WTC11 (cell line): ENCODE results near the gene FGF13. TPM values are rescaled to one million over a fixed set of nuclear protein-coding genes. Genes with fewer than 3 reads are reported as not detected.

ENCODE experiments used
- ATAC-seq: fragments of 200-7000 bp; cut with Tn5 transposase; 2 replicates; pipeline ENCODE4 v1.10.0; 2021; ENCODE audit warnings: mild to moderate bottlenecking, moderate library complexity
- CTCF ChIA-PET: fragments of 300-600 bp; sonication (Branson Sonifier 250); formaldehyde crosslinking; loops from one replicate; lab custom pipeline; 2021; ENCODE audit warnings: antibody characterized with exemption; lab: Charles Lee
- POLR2A ChIA-PET: fragments of 350-600 bp; sonication (Branson Sonifier 250); formaldehyde crosslinking; loops from one replicate; lab custom pipeline; 2021; ENCODE audit warnings: antibody characterized with exemption; lab: Charles Lee
- DNase-seq: peaks from one replicate; pipeline ENCODE4 v3.0.0; 2021; ENCODE audit warnings: low spot score
- H3K27ac Mint-ChIP-seq: 2 replicates; pipeline ENCODE4 v1.8.0; 2021; ENCODE audit warnings: mixed read lengths
- H3K27me3 Mint-ChIP-seq: 2 replicates; pipeline ENCODE4 v1.8.0; 2021; ENCODE audit warnings: low read depth, mild to moderate bottlenecking, moderate library complexity, mixed read lengths
- H3K36me3 Mint-ChIP-seq: 2 replicates; pipeline ENCODE4 v1.8.0; 2021; ENCODE audit warnings: mixed read lengths
- H3K4me1 Mint-ChIP-seq: 2 replicates; pipeline ENCODE4 v1.8.0; 2022; ENCODE audit warnings: mixed read lengths
- H3K4me3 Mint-ChIP-seq: 2 replicates; pipeline ENCODE4 v1.8.0; 2021; ENCODE audit warnings: mild to moderate bottlenecking, moderate library complexity, mixed read lengths
- H3K9me3 Mint-ChIP-seq: 2 replicates; pipeline ENCODE4 v1.8.0; 2021; ENCODE audit warnings: mixed read lengths
- ARID4B ChIP-seq: sonication (generic); formaldehyde crosslinking; IDR thresholded peaks from 2 replicates; pipeline ENCODE4 v1.8.0; 2023; ENCODE audit warnings: missing genetic modification reagents, mild to moderate bottlenecking, borderline replicate concordance
- ATF1 ChIP-seq: sonication (generic); formaldehyde crosslinking; IDR thresholded peaks from 2 replicates; pipeline ENCODE4 v1.8.1; 2023; ENCODE audit warnings: mild to moderate bottlenecking, moderate library complexity, missing genetic modification reagents
- ATF2 ChIP-seq: sonication (generic); formaldehyde crosslinking; IDR thresholded peaks from 2 replicates; pipeline ENCODE4 v1.8.1; 2022; ENCODE audit warnings: low read depth, missing genetic modification reagents, borderline replicate concordance
- ESRRA ChIP-seq: sonication (generic); formaldehyde crosslinking; IDR thresholded peaks from 2 replicates; pipeline ENCODE4 v1.8.1; 2022; ENCODE audit warnings: mild to moderate bottlenecking, missing genetic modification reagents, borderline replicate concordance
- FOXK1 ChIP-seq: sonication (generic); formaldehyde crosslinking; IDR thresholded peaks from 2 replicates; pipeline ENCODE4 v1.8.0; 2022; ENCODE audit warnings: mild to moderate bottlenecking, moderate library complexity, missing genetic modification reagents
- GABPB1 ChIP-seq: sonication (generic); formaldehyde crosslinking; IDR thresholded peaks from 2 replicates; pipeline ENCODE4 v1.8.1; 2023; ENCODE audit warnings: mild to moderate bottlenecking, missing genetic modification reagents
- JAZF1 ChIP-seq: fragments of 250-450 bp; sonication (Bioruptor Pico); IDR thresholded peaks from 2 replicates; pipeline ENCODE4 v1.9.0; 2021; ENCODE audit warnings: moderate library complexity, mild to moderate bottlenecking, inconsistent platforms
- NFATC4 ChIP-seq: fragments of 250-450 bp; sonication (Bioruptor Pico); IDR thresholded peaks from 2 replicates; pipeline ENCODE4 v1.9.0; 2021; ENCODE audit warnings: mild to moderate bottlenecking
- NFE2L1 ChIP-seq: sonication (generic); formaldehyde crosslinking; IDR thresholded peaks from 2 replicates; pipeline ENCODE4 v1.8.1; 2023; ENCODE audit warnings: missing genetic modification reagents
- PRRX2 ChIP-seq: fragments of 250-450 bp; sonication (Bioruptor Pico); IDR thresholded peaks from 2 replicates; pipeline ENCODE4 v1.8.0; 2021; ENCODE audit warnings: mild to moderate bottlenecking
- ZMAT4 ChIP-seq: fragments of 250-450 bp; sonication (Bioruptor Pico); IDR thresholded peaks from 2 replicates; pipeline ENCODE4 v1.9.0; 2021; ENCODE audit warnings: mild to moderate bottlenecking
- ZNF138 ChIP-seq: sonication (generic); formaldehyde crosslinking; conservative IDR thresholded peaks from 2 replicates; pipeline ENCODE4 v1.8.1; 2022; ENCODE audit warnings: mild to moderate bottlenecking, moderate library complexity, missing genetic modification reagents
- ZNF219 ChIP-seq: sonication (generic); formaldehyde crosslinking; IDR thresholded peaks from 2 replicates; pipeline ENCODE4 v1.8.0; 2023; ENCODE audit warnings: missing genetic modification reagents, mild to moderate bottlenecking, borderline replicate concordance
- ZNF263 ChIP-seq: sonication (generic); formaldehyde crosslinking; IDR thresholded peaks from 2 replicates; pipeline ENCODE4 v1.8.1; 2022; ENCODE audit warnings: low read depth, mild to moderate bottlenecking, moderate library complexity, missing genetic modification reagents
- ZNF317 ChIP-seq: sonication (generic); formaldehyde crosslinking; IDR thresholded peaks from 2 replicates; pipeline ENCODE4 v1.8.1; 2023; ENCODE audit warnings: low read depth, mild to moderate bottlenecking, moderate library complexity, missing genetic modification reagents, borderline replicate concordance
- ZNF671 ChIP-seq: fragments of 250-450 bp; sonication (Bioruptor Pico); IDR thresholded peaks from 2 replicates; pipeline ENCODE4 v1.8.0; 2021; ENCODE audit warnings: mild to moderate bottlenecking
- total RNA-seq: library from RNA; stranded (reverse); gene quantifications from 3 replicates; pipeline ENCODE4 v1.2.3, GENCODE V29; 2021
- TF ChIP-seq, protein P1 (sequence below): sonication (generic); formaldehyde crosslinking; IDR thresholded peaks from 2 replicates; pipeline ENCODE4 v1.8.0; 2022; ENCODE audit warnings: mild to moderate bottlenecking, missing genetic modification reagents
- TF ChIP-seq, protein P2 (sequence below): sonication (generic); formaldehyde crosslinking; IDR thresholded peaks from 2 replicates; pipeline ENCODE4 v1.8.1; 2023; ENCODE audit warnings: mild to moderate bottlenecking, moderate library complexity, missing genetic modification reagents
- TF ChIP-seq, protein P3 (sequence below): sonication (generic); formaldehyde crosslinking; IDR thresholded peaks from 2 replicates; pipeline ENCODE4 v1.8.1; 2023; ENCODE audit warnings: mild to moderate bottlenecking, missing genetic modification reagents, borderline replicate concordance
- TF ChIP-seq, protein P4 (sequence below): sonication (generic); formaldehyde crosslinking; IDR thresholded peaks from 2 replicates; pipeline ENCODE4 v1.8.1; 2023; ENCODE audit warnings: mild to moderate bottlenecking, missing genetic modification reagents, moderate library complexity

Gene FGF13
- total RNA-seq, 1 experiment from 2014 or later = 32.1 TPM

DNA sequence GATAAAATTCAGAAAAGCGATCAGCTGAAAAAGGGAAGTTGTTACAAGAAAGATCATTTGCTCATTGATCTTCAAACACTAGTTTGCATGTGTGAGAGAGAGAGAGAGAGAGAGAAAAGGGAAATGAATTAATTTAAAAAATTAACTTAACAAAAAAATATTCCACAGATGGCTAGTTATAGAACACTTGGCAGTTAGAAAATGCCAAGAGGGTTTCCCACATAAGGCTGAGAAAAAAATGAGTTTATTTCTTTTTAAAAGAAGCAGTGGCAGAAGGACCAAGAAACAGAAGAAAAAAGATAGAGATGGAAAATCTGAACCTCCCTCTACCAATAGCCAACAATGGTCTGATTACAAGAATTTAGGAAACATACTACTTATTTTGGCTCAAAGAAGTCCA, 47.1 kb downstream of the FGF13 start:
- ATAC-seq (no peak), DNase-seq (no peak)
- Mint-ChIP-seq H3K4me3 (no peak overlapping the region), H3K36me3 (peaks cover 12% of the 10 kb centered on the region; the same call in 1 of the 2 replicates), H3K27ac (no peak overlapping the region), H3K9me3 (no peaks in the 10 kb centered on the region), H3K27me3 (no peaks in the 10 kb centered on the region), H3K4me1 (peaks cover 36% of the 10 kb centered on the region)
- CTCF ChIA-PET = no interaction called here
- POLR2A ChIA-PET = no interaction called here
- TF ChIP-seq ZNF138 (CRISPR knock-in tag) (no peak), ZNF219 (no peak)

DNA sequence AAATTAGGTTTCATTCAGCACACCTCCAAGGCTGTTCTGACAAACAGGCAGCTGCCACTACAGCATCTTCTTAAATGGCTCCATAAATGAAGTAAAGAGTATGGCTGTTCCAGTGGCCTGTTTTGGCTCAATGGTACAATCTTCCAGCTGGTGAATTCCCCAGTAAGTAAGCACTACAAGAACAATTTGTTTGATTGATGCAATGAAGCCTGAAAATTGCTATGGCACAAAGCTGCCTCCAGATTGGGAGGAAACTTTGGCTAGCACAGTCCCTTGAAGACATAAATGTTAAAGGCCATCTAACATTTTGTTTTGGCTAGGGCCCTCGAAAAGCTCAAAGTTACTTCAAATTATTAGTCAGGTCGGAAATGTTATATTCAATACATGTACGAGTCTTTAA, 47.5 kb downstream of the FGF13 start:
- peaks cover 17% of the 10 kb centered on the region; the same call in 1 of the 2 replicates for H3K36me3 Mint-ChIP-seq
- DNase-seq (no peak), ATAC-seq (no peak)
- no peak for TF ChIP-seq FOXK1
- TF ChIP-seq ZMAT4 (CRISPR knock-in tag) = no peak
- no peak for TF ChIP-seq ZNF263 (CRISPR knock-in tag)
- TF ChIP-seq, protein P1, sequence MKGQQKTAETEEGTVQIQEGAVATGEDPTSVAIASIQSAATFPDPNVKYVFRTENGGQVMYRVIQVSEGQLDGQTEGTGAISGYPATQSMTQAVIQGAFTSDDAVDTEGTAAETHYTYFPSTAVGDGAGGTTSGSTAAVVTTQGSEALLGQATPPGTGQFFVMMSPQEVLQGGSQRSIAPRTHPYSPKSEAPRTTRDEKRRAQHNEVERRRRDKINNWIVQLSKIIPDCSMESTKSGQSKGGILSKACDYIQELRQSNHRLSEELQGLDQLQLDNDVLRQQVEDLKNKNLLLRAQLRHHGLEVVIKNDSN = no peak
- TF ChIP-seq NFE2L1 (CRISPR knock-in tag) = no peak
- TF ChIP-seq, protein P2, sequence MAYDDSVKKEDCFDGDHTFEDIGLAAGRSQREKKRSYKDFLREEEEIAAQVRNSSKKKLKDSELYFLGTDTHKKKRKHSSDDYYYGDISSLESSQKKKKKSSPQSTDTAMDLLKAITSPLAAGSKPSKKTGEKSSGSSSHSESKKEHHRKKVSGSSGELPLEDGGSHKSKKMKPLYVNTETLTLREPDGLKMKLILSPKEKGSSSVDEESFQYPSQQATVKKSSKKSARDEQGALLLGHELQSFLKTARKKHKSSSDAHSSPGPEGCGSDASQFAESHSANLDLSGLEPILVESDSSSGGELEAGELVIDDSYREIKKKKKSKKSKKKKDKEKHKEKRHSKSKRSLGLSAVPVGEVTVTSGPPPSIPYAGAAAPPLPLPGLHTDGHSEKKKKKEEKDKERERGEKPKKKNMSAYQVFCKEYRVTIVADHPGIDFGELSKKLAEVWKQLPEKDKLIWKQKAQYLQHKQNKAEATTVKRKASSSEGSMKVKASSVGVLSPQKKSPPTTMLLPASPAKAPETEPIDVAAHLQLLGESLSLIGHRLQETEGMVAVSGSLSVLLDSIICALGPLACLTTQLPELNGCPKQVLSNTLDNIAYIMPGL = no peak
- H3K4me3 Mint-ChIP-seq = no peak overlapping the region
- peaks cover 32% of the 10 kb centered on the region for H3K4me1 Mint-ChIP-seq
- no peaks in the 10 kb centered on the region for H3K9me3 Mint-ChIP-seq
- ChIA-PET CTCF (no interaction called here), POLR2A (no interaction called here)
- H3K27me3 Mint-ChIP-seq = no peaks in the 10 kb centered on the region
- H3K27ac Mint-ChIP-seq = peak overlapping the region; percentile 57; the same call in 1 of the 2 replicates

DNA sequence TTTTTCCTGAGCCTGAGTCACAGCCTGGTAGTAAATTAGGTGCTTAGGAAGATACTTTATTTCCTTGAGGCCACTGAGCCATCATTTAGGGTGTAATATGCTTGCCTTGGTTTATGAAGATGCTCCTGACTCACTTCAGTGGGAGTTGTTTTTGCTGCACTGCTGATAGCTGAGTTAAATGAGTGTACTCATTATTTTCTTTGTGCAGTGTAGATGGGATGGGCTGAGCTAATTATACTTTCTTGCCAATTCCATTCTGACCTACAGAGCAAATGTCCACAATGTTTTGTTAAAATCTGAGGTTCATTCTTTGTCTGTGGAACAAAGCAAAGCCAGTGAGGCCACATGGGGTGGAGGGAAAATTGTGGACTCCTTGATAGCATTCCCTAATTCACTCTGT, 60.0 kb downstream of the FGF13 start:
- ChIA-PET POLR2A (no interaction called here), CTCF (no interaction called here)
- H3K9me3 Mint-ChIP-seq = no peaks in the 10 kb centered on the region
- ATAC-seq (no peak), DNase-seq (no peak)
- no peak overlapping the region for H3K27ac Mint-ChIP-seq
- no peaks in the 10 kb centered on the region for H3K36me3 Mint-ChIP-seq
- no peaks in the 10 kb centered on the region for H3K27me3 Mint-ChIP-seq
- no peak overlapping the region for H3K4me3 Mint-ChIP-seq
- peaks cover 32% of the 10 kb centered on the region for H3K4me1 Mint-ChIP-seq
- TF ChIP-seq, protein P3, sequence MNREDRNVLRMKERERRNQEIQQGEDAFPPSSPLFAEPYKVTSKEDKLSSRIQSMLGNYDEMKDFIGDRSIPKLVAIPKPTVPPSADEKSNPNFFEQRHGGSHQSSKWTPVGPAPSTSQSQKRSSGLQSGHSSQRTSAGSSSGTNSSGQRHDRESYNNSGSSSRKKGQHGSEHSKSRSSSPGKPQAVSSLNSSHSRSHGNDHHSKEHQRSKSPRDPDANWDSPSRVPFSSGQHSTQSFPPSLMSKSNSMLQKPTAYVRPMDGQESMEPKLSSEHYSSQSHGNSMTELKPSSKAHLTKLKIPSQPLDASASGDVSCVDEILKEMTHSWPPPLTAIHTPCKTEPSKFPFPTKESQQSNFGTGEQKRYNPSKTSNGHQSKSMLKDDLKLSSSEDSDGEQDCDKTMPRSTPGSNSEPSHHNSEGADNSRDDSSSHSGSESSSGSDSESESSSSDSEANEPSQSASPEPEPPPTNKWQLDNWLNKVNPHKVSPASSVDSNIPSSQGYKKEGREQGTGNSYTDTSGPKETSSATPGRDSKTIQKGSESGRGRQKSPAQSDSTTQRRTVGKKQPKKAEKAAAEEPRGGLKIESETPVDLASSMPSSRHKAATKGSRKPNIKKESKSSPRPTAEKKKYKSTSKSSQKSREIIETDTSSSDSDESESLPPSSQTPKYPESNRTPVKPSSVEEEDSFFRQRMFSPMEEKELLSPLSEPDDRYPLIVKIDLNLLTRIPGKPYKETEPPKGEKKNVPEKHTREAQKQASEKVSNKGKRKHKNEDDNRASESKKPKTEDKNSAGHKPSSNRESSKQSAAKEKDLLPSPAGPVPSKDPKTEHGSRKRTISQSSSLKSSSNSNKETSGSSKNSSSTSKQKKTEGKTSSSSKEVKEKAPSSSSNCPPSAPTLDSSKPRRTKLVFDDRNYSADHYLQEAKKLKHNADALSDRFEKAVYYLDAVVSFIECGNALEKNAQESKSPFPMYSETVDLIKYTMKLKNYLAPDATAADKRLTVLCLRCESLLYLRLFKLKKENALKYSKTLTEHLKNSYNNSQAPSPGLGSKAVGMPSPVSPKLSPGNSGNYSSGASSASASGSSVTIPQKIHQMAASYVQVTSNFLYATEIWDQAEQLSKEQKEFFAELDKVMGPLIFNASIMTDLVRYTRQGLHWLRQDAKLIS (CRISPR knock-in tag) = no peak
- TF ChIP-seq ZNF671 (CRISPR knock-in tag) (no peak), ARID4B (CRISPR knock-in tag) (no peak), GABPB1 (CRISPR knock-in tag) (no peak), JAZF1 (CRISPR knock-in tag) (no peak), ATF2 (CRISPR knock-in tag) (no peak), PRRX2 (CRISPR knock-in tag) (no peak), NFATC4 (no peak), ZNF263 (CRISPR knock-in tag) (no peak), ZNF317 (CRISPR knock-in tag) (no peak), ATF1 (no peak), ESRRA (CRISPR knock-in tag) (no peak)
- TF ChIP-seq, protein P4, sequence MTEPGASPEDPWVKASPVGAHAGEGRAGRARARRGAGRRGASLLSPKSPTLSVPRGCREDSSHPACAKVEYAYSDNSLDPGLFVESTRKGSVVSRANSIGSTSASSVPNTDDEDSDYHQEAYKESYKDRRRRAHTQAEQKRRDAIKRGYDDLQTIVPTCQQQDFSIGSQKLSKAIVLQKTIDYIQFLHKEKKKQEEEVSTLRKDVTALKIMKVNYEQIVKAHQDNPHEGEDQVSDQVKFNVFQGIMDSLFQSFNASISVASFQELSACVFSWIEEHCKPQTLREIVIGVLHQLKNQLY (CRISPR knock-in tag) = no peak
